Liver (tissue), 3 donors: ENCODE results near the gene PITPNM1.

Source experiments
- CTCF ChIP-seq: fragments of 150-350 bp; IDR thresholded peaks from 2 replicates; pipeline ENCODE4 v1.5.1; 2017; ENCODE audit warnings: improper control_type of control experiment, low read depth, low read length; ENCODE audit not compliant: missing input control
- EGR1 ChIP-seq, 2 donors: IDR thresholded peaks; 2 replicates each; pipeline ENCODE4 v1.6.1; 2016 to 2018; ENCODE audit warnings: antibody characterized with exemption in 2 of 2, low read depth in 2 of 2
- JUND ChIP-seq, 2 donors: IDR thresholded peaks; 2 replicates each; pipeline ENCODE4 v1.6.1; 2016; ENCODE audit warnings: antibody characterized with exemption in 2 of 2
- SP1 ChIP-seq: IDR thresholded peaks from 2 replicates; pipeline ENCODE4 v1.6.1; 2018; ENCODE audit warnings: antibody characterized with exemption, mild to moderate bottlenecking
- TAF1 ChIP-seq: conservative IDR thresholded peaks from 2 replicates; pipeline ENCODE4 v1.6.1; 2016; ENCODE audit warnings: antibody characterized with exemption, mild to moderate bottlenecking
- YY1 ChIP-seq: IDR thresholded peaks from 2 replicates; pipeline ENCODE4 v1.6.1; 2016; ENCODE audit warnings: antibody characterized with exemption, mild to moderate bottlenecking
- ZBTB33 ChIP-seq: IDR thresholded peaks from 2 replicates; pipeline ENCODE4 v1.6.1; 2016; ENCODE audit warnings: antibody characterized with exemption
- donor health status: healthy.
- donor health status: healthy.

- TF ChIP-seq SP1, result no peak
- TF ChIP-seq CTCF, result no peak
- TF ChIP-seq ZBTB33, result no peak
- TF ChIP-seq TAF1, result no peak
- TF ChIP-seq EGR1 (IDR thresholded peaks at IDR 0.05; ENCODE audit: low read depth in 2 of 2), result no peak
- no peak for TF ChIP-seq YY1
- TF ChIP-seq JUND (IDR thresholded peaks at IDR 0.05), result no peak
Observed at GRCh38 chr11:67539550-67539949, 34.4 kb upstream of the PITPNM1 start.
